Ishikawa (cell line): ENCODE data around the gene SIGLEC10.

ENCODE experiments used
- CEBPB ChIP-seq: IDR thresholded peaks from 2 replicates; pipeline ENCODE4 v1.6.1; 2012
- CREB1 ChIP-seq: IDR thresholded peaks from 2 replicates; pipeline ENCODE4 v1.6.1; 2012; ENCODE audit warnings: low read depth
- EGR1 ChIP-seq: IDR thresholded peaks from 2 replicates; pipeline ENCODE4 v1.6.1; 2012
- EP300 ChIP-seq: IDR thresholded peaks from 2 replicates; pipeline ENCODE4 v1.6.1; 2012; ENCODE audit warnings: borderline replicate concordance
- FOXM1 ChIP-seq: IDR thresholded peaks from 2 replicates; pipeline ENCODE4 v1.6.1; 2012; ENCODE audit warnings: low read depth, borderline replicate concordance
- NFIC ChIP-seq: IDR thresholded peaks from 2 replicates; pipeline ENCODE4 v1.6.1; 2012
- RAD21 ChIP-seq: IDR thresholded peaks from 2 replicates; pipeline ENCODE4 v1.6.1; 2012; ENCODE audit warnings: low read depth
- TAF1 ChIP-seq: IDR thresholded peaks from 2 replicates; pipeline ENCODE4 v1.6.1; 2012; ENCODE audit warnings: low read depth, mild to moderate bottlenecking
- TCF12 ChIP-seq: IDR thresholded peaks from 2 replicates; pipeline ENCODE4 v1.6.1; 2012; ENCODE audit warnings: low read depth
- TEAD4 ChIP-seq: IDR thresholded peaks from 2 replicates; pipeline ENCODE4 v1.6.1; 2012
- YY1 ChIP-seq: IDR thresholded peaks from 2 replicates; pipeline ENCODE4 v1.6.1; 2012; ENCODE audit warnings: low read depth
- ZBTB7A ChIP-seq: IDR thresholded peaks from 2 replicates; pipeline ENCODE4 v1.6.1; 2012; ENCODE audit warnings: low read depth
- TF ChIP-seq, protein P1 (sequence below): IDR thresholded peaks from 2 replicates; pipeline ENCODE4 v1.6.1; 2012
- TF ChIP-seq, protein P2 (sequence below): IDR thresholded peaks from 2 replicates; pipeline ENCODE4 v1.6.1; 2012
- TF ChIP-seq, protein P3 (sequence below): IDR thresholded peaks from 2 replicates; pipeline ENCODE4 v1.6.1; 2012; ENCODE audit warnings: low read depth, mild to moderate bottlenecking

The SIGLEC10 gene

DNA sequence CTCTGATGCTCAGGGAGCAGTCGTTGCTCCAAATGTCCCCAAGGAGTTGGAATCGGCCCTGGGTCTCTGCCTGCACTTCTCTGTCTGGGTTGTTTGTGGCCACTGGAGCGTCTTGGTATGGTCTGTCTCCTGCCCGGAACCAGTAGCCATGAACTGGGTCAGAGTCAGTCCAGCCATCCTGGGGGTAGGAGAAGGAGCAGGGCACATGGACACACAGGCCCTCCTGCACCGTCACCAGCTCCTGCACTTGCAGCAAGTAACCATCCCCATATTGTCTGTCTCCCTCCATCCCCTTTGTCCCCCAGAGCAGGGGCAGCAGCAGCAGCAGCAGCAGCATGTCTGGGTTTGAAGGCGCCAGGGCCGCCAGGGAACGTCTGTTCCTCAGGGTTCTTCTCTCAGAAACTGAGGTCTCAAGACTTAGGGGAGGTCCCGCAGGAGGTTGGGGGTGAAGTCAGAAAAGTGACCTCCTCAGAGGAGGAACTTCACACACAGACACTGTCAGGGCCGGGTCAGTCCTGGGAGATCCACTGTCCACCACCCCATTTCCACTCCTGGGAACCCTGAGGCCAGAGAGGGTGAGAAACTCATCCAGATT lies 40.7 kb upstream of the SIGLEC10 start, which contains the start of gene SIGLEC8:
Gene SIGLEC8, minus strand, starts transcription at position 404 of the 595 bp plus-strand sequence. Its CDS starts 67 bp downstream, at position 337.
- TF ChIP-seq TEAD4: no peak
- TF ChIP-seq, protein P1, sequence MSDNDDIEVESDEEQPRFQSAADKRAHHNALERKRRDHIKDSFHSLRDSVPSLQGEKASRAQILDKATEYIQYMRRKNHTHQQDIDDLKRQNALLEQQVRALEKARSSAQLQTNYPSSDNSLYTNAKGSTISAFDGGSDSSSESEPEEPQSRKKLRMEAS: no peak
- TF ChIP-seq, protein P2, sequence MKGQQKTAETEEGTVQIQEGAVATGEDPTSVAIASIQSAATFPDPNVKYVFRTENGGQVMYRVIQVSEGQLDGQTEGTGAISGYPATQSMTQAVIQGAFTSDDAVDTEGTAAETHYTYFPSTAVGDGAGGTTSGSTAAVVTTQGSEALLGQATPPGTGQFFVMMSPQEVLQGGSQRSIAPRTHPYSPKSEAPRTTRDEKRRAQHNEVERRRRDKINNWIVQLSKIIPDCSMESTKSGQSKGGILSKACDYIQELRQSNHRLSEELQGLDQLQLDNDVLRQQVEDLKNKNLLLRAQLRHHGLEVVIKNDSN: no peak
- no peak for TF ChIP-seq TCF12
- TF ChIP-seq FOXM1: no peak
- TF ChIP-seq NFIC: no peak
- no peak for TF ChIP-seq RAD21
- TF ChIP-seq CEBPB: no peak
- no peak for TF ChIP-seq CREB1
- no peak for TF ChIP-seq EGR1

DNA sequence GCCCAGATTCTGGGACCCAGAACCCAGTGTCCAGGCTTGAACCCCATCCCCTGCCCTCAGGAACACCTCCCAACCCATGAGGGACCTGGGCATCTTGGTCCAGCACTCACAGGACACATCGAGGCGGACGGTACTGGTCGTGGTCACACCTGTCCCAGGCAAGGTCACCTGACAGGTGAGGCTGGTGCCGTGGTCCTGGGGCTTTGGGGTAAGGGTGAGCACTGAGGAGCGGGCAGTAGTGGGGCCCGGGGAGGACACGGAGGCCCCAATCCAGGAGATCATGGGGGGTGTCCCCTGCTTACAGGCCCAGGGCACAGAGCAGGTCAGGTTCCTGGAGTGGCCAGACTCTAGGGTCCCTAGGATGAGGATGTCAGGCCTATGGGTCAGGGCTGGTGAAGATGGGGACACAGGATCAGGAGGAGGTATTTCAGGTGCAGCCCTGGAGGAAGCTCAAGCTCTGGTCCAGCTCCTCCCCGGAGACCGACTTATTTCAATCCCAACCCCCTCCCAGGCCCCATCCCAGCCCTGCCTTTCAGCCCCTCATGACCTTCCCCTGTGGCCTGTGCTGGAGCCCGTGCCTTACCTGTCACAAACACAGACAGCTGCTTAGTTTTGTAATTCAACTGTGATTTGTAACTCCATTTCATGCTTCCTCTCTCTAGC lies 40.0 kb upstream of the SIGLEC10 start:
- TF ChIP-seq ZBTB7A: no peak
- TF ChIP-seq, protein P3, sequence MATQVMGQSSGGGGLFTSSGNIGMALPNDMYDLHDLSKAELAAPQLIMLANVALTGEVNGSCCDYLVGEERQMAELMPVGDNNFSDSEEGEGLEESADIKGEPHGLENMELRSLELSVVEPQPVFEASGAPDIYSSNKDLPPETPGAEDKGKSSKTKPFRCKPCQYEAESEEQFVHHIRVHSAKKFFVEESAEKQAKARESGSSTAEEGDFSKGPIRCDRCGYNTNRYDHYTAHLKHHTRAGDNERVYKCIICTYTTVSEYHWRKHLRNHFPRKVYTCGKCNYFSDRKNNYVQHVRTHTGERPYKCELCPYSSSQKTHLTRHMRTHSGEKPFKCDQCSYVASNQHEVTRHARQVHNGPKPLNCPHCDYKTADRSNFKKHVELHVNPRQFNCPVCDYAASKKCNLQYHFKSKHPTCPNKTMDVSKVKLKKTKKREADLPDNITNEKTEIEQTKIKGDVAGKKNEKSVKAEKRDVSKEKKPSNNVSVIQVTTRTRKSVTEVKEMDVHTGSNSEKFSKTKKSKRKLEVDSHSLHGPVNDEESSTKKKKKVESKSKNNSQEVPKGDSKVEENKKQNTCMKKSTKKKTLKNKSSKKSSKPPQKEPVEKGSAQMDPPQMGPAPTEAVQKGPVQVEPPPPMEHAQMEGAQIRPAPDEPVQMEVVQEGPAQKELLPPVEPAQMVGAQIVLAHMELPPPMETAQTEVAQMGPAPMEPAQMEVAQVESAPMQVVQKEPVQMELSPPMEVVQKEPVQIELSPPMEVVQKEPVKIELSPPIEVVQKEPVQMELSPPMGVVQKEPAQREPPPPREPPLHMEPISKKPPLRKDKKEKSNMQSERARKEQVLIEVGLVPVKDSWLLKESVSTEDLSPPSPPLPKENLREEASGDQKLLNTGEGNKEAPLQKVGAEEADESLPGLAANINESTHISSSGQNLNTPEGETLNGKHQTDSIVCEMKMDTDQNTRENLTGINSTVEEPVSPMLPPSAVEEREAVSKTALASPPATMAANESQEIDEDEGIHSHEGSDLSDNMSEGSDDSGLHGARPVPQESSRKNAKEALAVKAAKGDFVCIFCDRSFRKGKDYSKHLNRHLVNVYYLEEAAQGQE: no peak
- TF ChIP-seq RAD21: no peak
- TF ChIP-seq CEBPB: no peak

DNA sequence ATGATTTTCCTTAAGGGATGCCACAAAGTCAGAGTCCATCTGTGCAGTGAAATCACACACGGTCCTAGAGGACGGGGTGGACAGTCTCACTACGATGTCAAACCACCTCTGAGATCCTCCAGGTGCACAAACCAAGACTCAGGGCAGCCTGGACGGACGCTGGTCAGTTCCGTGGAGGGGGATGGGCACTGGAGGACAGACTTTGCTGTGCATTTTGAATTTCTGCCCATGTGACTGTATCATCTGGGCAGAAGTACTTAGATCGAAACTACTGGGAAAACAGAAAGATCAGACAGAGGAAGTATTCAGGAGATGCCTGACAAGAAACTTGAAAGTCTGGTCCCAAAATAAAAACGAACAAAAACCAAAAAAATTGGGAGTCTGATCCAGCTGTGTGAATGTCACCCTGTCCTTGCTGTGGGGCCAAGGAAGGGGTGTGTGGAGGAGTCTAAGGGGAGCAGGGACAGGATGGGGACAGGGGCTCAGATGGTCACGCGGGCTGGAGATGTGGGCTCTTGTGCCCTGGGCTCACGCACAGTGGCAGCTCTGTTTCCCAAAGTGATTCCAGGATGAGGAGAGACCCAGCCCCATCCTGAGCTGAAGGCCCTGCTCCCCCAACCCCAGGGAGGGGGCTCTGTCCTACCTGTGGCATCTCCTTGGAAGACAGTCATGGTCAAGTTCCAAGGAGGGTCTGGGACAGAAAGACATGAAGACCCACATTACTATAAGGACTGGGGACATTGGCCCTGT lies 39.3 kb upstream of the SIGLEC10 start:
- TF ChIP-seq NFIC (no peak), EP300 (no peak), CREB1 (no peak), EGR1 (no peak), FOXM1 (no peak), TEAD4 (no peak), RAD21 (no peak), YY1 (no peak), TCF12 (no peak), CEBPB (no peak), ZBTB7A (no peak), TAF1 (no peak)
- TF ChIP-seq, protein P3: no peak
- TF ChIP-seq, protein P2: no peak
- TF ChIP-seq, protein P1: no peak

DNA sequence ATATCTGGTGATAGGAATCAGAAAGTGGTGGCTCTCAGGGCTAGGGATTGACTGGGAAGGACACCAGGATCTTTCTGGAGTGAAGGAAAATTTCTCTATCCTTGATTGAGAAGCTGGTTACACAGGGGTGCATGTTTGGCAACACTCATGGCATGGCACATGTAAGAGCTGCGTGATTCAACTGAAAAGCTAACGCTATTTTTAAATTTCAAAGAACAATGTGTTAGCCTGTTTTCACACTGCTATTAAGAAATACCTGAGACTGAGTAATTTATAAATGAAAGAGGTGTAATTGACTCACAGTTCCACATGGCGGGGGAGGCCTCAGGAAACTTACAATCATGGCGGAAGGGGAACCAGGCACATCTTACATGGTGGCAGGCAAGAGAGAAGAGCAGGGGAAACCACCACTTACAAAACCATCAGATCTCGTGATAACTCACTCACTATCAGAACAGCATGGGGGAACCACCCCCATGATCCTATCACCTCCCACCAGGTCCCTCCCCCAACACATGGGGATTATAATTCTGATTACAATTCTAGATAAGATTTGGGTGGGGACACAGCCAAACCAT lies 33.4 kb upstream of the SIGLEC10 start:
- TF ChIP-seq YY1 (no peak), FOXM1 (no peak), RAD21 (no peak), EP300 (no peak)

- TF ChIP-seq TAF1 (no peak), RAD21 (no peak), TEAD4 (no peak), ZBTB7A (no peak), NFIC (no peak), FOXM1 (no peak), EP300 (no peak), YY1 (no peak), CEBPB (no peak), TCF12 (no peak), EGR1 (no peak), CREB1 (no peak)
- TF ChIP-seq, protein P3: no peak
- TF ChIP-seq, protein P2: no peak
- TF ChIP-seq, protein P1: no peak
These were observed 31.1 kb upstream of the SIGLEC10 start for GRCh38 chr19:51448411-51449016.
